HG02870 (cell line): ENCODE data around the gene ACOXL.

Experiments
- ATAC-seq: cut with Tn5 transposase; IDR thresholded peaks from one replicate; pipeline ENCODE4 v1.9.1; 2021; ENCODE audit warnings: mild to moderate bottlenecking, moderate library complexity; ENCODE audit not compliant: unreplicated experiment

The ACOXL gene

GRCh38 chr2:110790907-110791306 lies 58.5 kb downstream of the ACOXL start:
- ATAC-seq, result no peak

- ATAC-seq, result no peak
Observed at GRCh38 chr2:110791435-110791834, 59.1 kb downstream of the ACOXL start.

- ATAC-seq, result no peak
Observed at GRCh38 chr2:110793034-110793433, 60.7 kb downstream of the ACOXL start.

GRCh38 chr2:110794390-110794789 lies 62.0 kb downstream of the ACOXL start:
- ATAC-seq, result no peak

GRCh38 chr2:110794951-110795350 lies 62.6 kb downstream of the ACOXL start:
- no peak for ATAC-seq

- no peak for ATAC-seq
Observed at GRCh38 chr2:110796716-110797301, 64.4 kb downstream of the ACOXL start.

- no peak for ATAC-seq
Observed at GRCh38 chr2:110799376-110799775, 67.0 kb downstream of the ACOXL start.

- ATAC-seq, result no peak
Observed at GRCh38 chr2:110800611-110801402, 68.4 kb downstream of the ACOXL start.

GRCh38 chr2:110802208-110802932 lies 70.0 kb downstream of the ACOXL start:
- no peak for ATAC-seq

GRCh38 chr2:110804433-110804832 lies 72.1 kb downstream of the ACOXL start:
- ATAC-seq, result no peak

- ATAC-seq, result no peak
Observed at GRCh38 chr2:110804915-110805314, 72.5 kb downstream of the ACOXL start.

GRCh38 chr2:110805894-110806452 lies 73.6 kb downstream of the ACOXL start:
- no peak for ATAC-seq

- ATAC-seq, result no peak
Observed at GRCh38 chr2:110807522-110807921, 75.1 kb downstream of the ACOXL start.

- ATAC-seq, result no peak
Observed at GRCh38 chr2:110810404-110810803, 78.0 kb downstream of the ACOXL start.

GRCh38 chr2:110812726-110813645 lies 80.6 kb downstream of the ACOXL start:
- ATAC-seq, result no peak

- no peak for ATAC-seq
Observed at GRCh38 chr2:110813896-110814295, 81.5 kb downstream of the ACOXL start.

- no peak for ATAC-seq
Observed at GRCh38 chr2:110815938-110816337, 83.6 kb downstream of the ACOXL start.

- ATAC-seq, result no peak
Observed at GRCh38 chr2:110816404-110817365, 84.3 kb downstream of the ACOXL start.

- ATAC-seq, result no peak
Observed at GRCh38 chr2:110818767-110819481, 86.6 kb downstream of the ACOXL start.
